K562 (cell line): Measurements from ENCODE around the gene IMP4. TPM values are rescaled to one million over a fixed set of nuclear protein-coding genes. Genes with fewer than 3 reads are reported as not detected.

Experiments used
- BHLHE40 ChIP-seq: IDR thresholded peaks from 2 replicates; pipeline ENCODE4 v1.6.1; 2011; ENCODE audit warnings: low read length, improper control_type of control experiment
- TEAD2 ChIP-seq: fragments of 450-650 bp; IDR thresholded peaks from 2 replicates; pipeline ENCODE4 v1.6.1; 2016; ENCODE audit warnings: missing genetic modification characterization, control low read depth, missing compliant biosample characterization
- ZNF354B ChIP-seq: fragments of 250-450 bp; sonication (Bioruptor Pico); IDR thresholded peaks from 2 replicates; pipeline ENCODE4 v1.4.0; 2020
- polyA plus RNA-seq, 8 experiments: library from polyadenylated mRNA; depleted of rRNA in 4 of 8; stranded (reverse) in 5 of 8; unstranded in 3 of 8; fragments of >200 nt; fragmentation: Nextera tagmentation in 2 of 8; fragmentation: Illumina TruSeq in 1 of 8; extraction: Ambion mirVana in 2 of 8; extraction: Trizol in 1 of 8; gene quantifications; 2 replicates each; pipeline versions ENCODE4 v1.2.1 to v1.2.3, GENCODE V29; 2011 to 2014; ENCODE audit warnings: inconsistent platforms in 1 of 8, missing spikeins in 1 of 8
- total RNA-seq, 7 experiments: library from RNA; depleted of rRNA in 6 of 7; stranded (reverse); fragments of >200 nt in 6 of 7; fragmentation: Illumina TruSeq in 2 of 7; extraction: Trizol in 2 of 7; gene quantifications; 2 replicates each; pipeline versions ENCODE4 v1.2.1 to v1.2.3, GENCODE V29; 2011 to 2021; ENCODE audit warnings: low replicate concordance in 1 of 7
- TF ChIP-seq, protein P1 (sequence below): fragments of 450-650 bp; IDR thresholded peaks from 2 replicates; pipeline ENCODE4 v1.6.1; 2016; ENCODE audit warnings: mild to moderate bottlenecking, moderate library complexity

Gene IMP4
- total and polyA plus RNA-seq, 9 of the 15 experiments (the other 6 are each of a cell fraction or from before 2014, with no cell fraction given): 35.4 to 209 (median 100.0) TPM

DNA sequence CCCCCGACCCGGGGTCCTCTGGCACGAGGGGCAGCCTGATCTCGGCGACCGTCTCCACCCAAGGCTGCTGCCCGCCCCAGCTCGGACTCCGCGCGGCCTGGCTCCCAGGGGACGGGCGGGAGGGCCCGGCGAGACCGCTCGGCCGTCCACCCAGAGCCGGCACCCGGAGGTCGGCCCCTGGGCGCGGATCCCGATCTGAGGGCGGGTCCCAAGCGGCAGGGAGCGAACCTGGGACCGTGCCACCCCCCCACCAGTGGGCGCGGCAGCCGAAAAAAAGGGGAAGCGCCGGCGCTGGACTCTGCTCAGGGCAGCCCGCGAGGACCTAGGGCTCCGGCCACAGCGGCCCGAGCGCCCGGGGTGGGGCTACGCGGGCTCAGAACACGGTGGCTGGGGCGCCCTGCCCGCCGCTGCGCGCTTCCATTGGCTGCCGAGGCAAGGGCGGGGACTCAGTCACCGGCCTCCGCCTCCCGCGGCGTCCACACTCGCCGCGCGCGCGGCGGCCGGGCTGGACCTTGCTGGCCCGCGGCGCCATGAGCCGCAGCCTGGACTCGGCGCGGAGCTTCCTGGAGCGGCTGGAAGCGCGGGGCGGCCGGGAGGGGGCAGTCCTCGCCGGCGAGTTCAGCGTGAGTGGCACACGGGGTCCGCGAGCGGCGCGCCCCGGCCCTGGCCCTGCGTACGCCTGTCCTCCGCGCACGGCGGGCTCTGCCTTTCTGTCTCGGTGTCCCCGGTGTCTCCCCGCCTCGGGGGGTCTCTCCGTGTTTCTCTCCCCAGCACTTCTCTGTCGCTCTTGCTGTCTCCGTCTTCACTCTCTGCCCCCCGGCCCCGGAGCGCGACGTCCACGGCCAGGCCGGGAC is 13.1 kb downstream of the IMP4 start, which contains the start of gene PTPN18 (continued):
- TF ChIP-seq, protein P1, sequence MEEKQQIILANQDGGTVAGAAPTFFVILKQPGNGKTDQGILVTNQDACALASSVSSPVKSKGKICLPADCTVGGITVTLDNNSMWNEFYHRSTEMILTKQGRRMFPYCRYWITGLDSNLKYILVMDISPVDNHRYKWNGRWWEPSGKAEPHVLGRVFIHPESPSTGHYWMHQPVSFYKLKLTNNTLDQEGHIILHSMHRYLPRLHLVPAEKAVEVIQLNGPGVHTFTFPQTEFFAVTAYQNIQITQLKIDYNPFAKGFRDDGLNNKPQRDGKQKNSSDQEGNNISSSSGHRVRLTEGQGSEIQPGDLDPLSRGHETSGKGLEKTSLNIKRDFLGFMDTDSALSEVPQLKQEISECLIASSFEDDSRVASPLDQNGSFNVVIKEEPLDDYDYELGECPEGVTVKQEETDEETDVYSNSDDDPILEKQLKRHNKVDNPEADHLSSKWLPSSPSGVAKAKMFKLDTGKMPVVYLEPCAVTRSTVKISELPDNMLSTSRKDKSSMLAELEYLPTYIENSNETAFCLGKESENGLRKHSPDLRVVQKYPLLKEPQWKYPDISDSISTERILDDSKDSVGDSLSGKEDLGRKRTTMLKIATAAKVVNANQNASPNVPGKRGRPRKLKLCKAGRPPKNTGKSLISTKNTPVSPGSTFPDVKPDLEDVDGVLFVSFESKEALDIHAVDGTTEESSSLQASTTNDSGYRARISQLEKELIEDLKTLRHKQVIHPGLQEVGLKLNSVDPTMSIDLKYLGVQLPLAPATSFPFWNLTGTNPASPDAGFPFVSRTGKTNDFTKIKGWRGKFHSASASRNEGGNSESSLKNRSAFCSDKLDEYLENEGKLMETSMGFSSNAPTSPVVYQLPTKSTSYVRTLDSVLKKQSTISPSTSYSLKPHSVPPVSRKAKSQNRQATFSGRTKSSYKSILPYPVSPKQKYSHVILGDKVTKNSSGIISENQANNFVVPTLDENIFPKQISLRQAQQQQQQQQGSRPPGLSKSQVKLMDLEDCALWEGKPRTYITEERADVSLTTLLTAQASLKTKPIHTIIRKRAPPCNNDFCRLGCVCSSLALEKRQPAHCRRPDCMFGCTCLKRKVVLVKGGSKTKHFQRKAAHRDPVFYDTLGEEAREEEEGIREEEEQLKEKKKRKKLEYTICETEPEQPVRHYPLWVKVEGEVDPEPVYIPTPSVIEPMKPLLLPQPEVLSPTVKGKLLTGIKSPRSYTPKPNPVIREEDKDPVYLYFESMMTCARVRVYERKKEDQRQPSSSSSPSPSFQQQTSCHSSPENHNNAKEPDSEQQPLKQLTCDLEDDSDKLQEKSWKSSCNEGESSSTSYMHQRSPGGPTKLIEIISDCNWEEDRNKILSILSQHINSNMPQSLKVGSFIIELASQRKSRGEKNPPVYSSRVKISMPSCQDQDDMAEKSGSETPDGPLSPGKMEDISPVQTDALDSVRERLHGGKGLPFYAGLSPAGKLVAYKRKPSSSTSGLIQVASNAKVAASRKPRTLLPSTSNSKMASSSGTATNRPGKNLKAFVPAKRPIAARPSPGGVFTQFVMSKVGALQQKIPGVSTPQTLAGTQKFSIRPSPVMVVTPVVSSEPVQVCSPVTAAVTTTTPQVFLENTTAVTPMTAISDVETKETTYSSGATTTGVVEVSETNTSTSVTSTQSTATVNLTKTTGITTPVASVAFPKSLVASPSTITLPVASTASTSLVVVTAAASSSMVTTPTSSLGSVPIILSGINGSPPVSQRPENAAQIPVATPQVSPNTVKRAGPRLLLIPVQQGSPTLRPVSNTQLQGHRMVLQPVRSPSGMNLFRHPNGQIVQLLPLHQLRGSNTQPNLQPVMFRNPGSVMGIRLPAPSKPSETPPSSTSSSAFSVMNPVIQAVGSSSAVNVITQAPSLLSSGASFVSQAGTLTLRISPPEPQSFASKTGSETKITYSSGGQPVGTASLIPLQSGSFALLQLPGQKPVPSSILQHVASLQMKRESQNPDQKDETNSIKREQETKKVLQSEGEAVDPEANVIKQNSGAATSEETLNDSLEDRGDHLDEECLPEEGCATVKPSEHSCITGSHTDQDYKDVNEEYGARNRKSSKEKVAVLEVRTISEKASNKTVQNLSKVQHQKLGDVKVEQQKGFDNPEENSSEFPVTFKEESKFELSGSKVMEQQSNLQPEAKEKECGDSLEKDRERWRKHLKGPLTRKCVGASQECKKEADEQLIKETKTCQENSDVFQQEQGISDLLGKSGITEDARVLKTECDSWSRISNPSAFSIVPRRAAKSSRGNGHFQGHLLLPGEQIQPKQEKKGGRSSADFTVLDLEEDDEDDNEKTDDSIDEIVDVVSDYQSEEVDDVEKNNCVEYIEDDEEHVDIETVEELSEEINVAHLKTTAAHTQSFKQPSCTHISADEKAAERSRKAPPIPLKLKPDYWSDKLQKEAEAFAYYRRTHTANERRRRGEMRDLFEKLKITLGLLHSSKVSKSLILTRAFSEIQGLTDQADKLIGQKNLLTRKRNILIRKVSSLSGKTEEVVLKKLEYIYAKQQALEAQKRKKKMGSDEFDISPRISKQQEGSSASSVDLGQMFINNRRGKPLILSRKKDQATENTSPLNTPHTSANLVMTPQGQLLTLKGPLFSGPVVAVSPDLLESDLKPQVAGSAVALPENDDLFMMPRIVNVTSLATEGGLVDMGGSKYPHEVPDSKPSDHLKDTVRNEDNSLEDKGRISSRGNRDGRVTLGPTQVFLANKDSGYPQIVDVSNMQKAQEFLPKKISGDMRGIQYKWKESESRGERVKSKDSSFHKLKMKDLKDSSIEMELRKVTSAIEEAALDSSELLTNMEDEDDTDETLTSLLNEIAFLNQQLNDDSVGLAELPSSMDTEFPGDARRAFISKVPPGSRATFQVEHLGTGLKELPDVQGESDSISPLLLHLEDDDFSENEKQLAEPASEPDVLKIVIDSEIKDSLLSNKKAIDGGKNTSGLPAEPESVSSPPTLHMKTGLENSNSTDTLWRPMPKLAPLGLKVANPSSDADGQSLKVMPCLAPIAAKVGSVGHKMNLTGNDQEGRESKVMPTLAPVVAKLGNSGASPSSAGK: peak; percentile 83
- TF ChIP-seq BHLHE40 (peak; percentile 15; the same call in 1 of the 2 replicates), ZNF354B (CRISPR knock-in tag) (no peak), TEAD2 (tag) (no peak)
